A549 (cell line): ENCODE results near the gene RPL6. TPM values are rescaled to one million over a fixed set of nuclear protein-coding genes. Genes with fewer than 3 reads are reported as not detected.
"Not testable (repeated sequence)": the region's sequence is repeated elsewhere in the genome, so short reads cannot be mapped to it uniquely, and the experiment has no call there.

ENCODE experiments used
- ATAC-seq, 2 experiments: fragments of 200-7000 bp in 1 of 2; fragments of >200 bp in 1 of 2; cut with Nextera tagmentation in 1 of 2; cut with Tn5 transposase in 1 of 2; 3 replicates each; pipeline versions ENCODE4 v1.8.0 to v1.9.1; 2018 to 2020; ENCODE audit warnings: mild to moderate bottlenecking in 1 of 2, moderate library complexity in 1 of 2
- CTCF ChIA-PET: fragments of 300-600 bp; sonication (Branson Sonifier 250); formaldehyde crosslinking; extraction: SDS; loops from one replicate; lab custom pipeline; 2021; ENCODE audit warnings: antibody characterized with exemption, inconsistent platforms; lab: Yijun Ruan, JAX
- POLR2A ChIA-PET: fragments of 350-600 bp; formaldehyde crosslinking; extraction: SDS; loops from one replicate; lab custom pipeline; 2021; ENCODE audit warnings: antibody characterized with exemption, inconsistent platforms; lab: Yijun Ruan, JAX
- DNase-seq, 2 experiments: peaks; one replicate each; pipeline versions ENCODE4 v3.0.0 to v3.0.0-alpha.2; 2011 to 2016; ENCODE audit warnings: low read depth in 1 of 2, low spot score in 1 of 2
- FAIRE-seq: peaks from 2 replicates; lab custom pipeline; 2011; peaks lifted over from hg19 to GRCh38; lab: Jason Lieb, UNC
- H3K27ac ChIP-seq, 2 experiments: fragments of >200 bp; sonication (Bioruptor Twin); formaldehyde crosslinking; 3 replicates each; pipeline ENCODE4 v1.5.1; 2016 to 2017
- H3K4me1 ChIP-seq: fragments of >200 bp; sonication (Bioruptor Twin); formaldehyde crosslinking; 3 replicates; pipeline ENCODE4 v1.6.1; 2016
- H3K4me2 ChIP-seq: fragments of >200 bp; sonication (Bioruptor Twin); formaldehyde crosslinking; 3 replicates; pipeline ENCODE4 v1.6.1; 2016
- H3K4me3 ChIP-seq: fragments of >200 bp; sonication (Bioruptor Twin); formaldehyde crosslinking; 3 replicates; pipeline ENCODE4 v1.5.1; 2016
- H3K9me3 ChIP-seq: fragments of >200 bp; sonication (Bioruptor Twin); formaldehyde crosslinking; 3 replicates; pipeline ENCODE4 v1.6.1; 2016
- BHLHE40 ChIP-seq: IDR thresholded peaks from 2 replicates; pipeline ENCODE4 v1.6.1; 2012; ENCODE audit warnings: low read depth, low read length, inconsistent platforms
- CTCF ChIP-seq: fragments of >200 bp; sonication (Bioruptor Twin); formaldehyde crosslinking; IDR thresholded peaks from 3 replicates; pipeline ENCODE4 v1.5.1; 2016
- E2F6 ChIP-seq: IDR thresholded peaks from 2 replicates; pipeline ENCODE4 v1.6.1; 2012; ENCODE audit warnings: low read depth, borderline replicate concordance
- EHF ChIP-seq: fragments of 250-450 bp; sonication (Bioruptor Pico); IDR thresholded peaks from 2 replicates; pipeline ENCODE4 v1.5.0; 2020; ENCODE audit warnings: mild to moderate bottlenecking
- KDM5A ChIP-seq: fragments of 200-600 bp; sonication (generic); IDR thresholded peaks from 2 replicates; pipeline ENCODE4 v1.6.1; 2016; ENCODE audit warnings: antibody characterized with exemption, mild to moderate bottlenecking
- MAX ChIP-seq: IDR thresholded peaks from 2 replicates; pipeline ENCODE4 v1.6.1; 2012
- MAZ ChIP-seq: fragments of 150-350 bp; IDR thresholded peaks from 2 replicates; pipeline ENCODE4 v1.6.1; 2014; ENCODE audit warnings: antibody characterized with exemption, low read depth, low read length, borderline replicate concordance
- MYC ChIP-seq: IDR thresholded peaks from 2 replicates; pipeline ENCODE4 v1.6.1; 2012; ENCODE audit warnings: mild to moderate bottlenecking, inconsistent platforms, low read length, improper control_type of control experiment, borderline replicate concordance
- NFE2L2 ChIP-seq: fragments of 150-350 bp; conservative IDR thresholded peaks from 2 replicates; pipeline ENCODE4 v1.6.1; 2014; ENCODE audit warnings: low read length
- NPAS2 ChIP-seq: fragments of 250-450 bp; sonication (Bioruptor Pico); IDR thresholded peaks from 2 replicates; pipeline ENCODE4 v1.8.0; 2022; ENCODE audit warnings: mild to moderate bottlenecking, moderate library complexity, borderline replicate concordance
- NR3C1 ChIP-seq: fragments of >200 bp; sonication (Bioruptor Twin); formaldehyde crosslinking; IDR thresholded peaks from 3 replicates; pipeline ENCODE4 v1.6.1; 2017
- RAD21 ChIP-seq, 2 experiments: fragments of >200 bp in 1 of 2; sonication (Bioruptor Twin) in 1 of 2; formaldehyde crosslinking in 1 of 2; IDR thresholded peaks in 1 of 2; conservative IDR thresholded peaks in 1 of 2; 2 replicates in 1 of 2; 3 replicates in 1 of 2; pipeline ENCODE4 v1.6.1; 2012 to 2018; ENCODE audit warnings: inconsistent platforms in 1 of 2
- RNF2 ChIP-seq: fragments of 200-600 bp; sonication (generic); IDR thresholded peaks from 2 replicates; pipeline ENCODE4 v1.6.1; 2016; ENCODE audit warnings: low read depth, mild to moderate bottlenecking, antibody characterized with exemption, moderate library complexity, borderline replicate concordance
- SREBF2 ChIP-seq: fragments of 450-650 bp; IDR thresholded peaks from 2 replicates; pipeline ENCODE4 v1.6.1; 2014; ENCODE audit warnings: mild to moderate bottlenecking, moderate library complexity
- ZFP36 ChIP-seq: fragments of 450-650 bp; IDR thresholded peaks from 2 replicates; pipeline ENCODE4 v1.6.1; 2014; ENCODE audit warnings: borderline replicate concordance; ENCODE audit not compliant: partially characterized antibody
- whole genome bisulfite sequencing: methylation state at CpG from one replicate; pipeline ENCODE4 v1.1.6; 2017; ENCODE audit errors: missing lambda C conversion rate; 5-methylcytosine and 5-hydroxymethylcytosine counted together
- polyA plus RNA-seq, 4 experiments: library from polyadenylated mRNA; depleted of rRNA in 3 of 4; stranded (reverse); fragments of >200 nt; fragmentation: RNase III in 1 of 4; extraction: RNeasy Plus Mini Kit Qiagen cat#74134 plus additional on column Dnase treatment in 1 of 4; gene quantifications; 2 replicates in 3 of 4; 3 replicates in 1 of 4; pipeline ENCODE4 v1.2.3, GENCODE V29; 2011 to 2017
- TF ChIP-seq, protein P1 (sequence below): fragments of >200 bp; sonication (Bioruptor Twin); formaldehyde crosslinking; IDR thresholded peaks from 2 replicates; pipeline ENCODE4 v1.6.1; 2016

Gene RPL6
- polyA plus RNA-seq, 2 of the 4 experiments (the other 2 are of a cell fraction) = 1,661 to 2,889 TPM

DNA sequence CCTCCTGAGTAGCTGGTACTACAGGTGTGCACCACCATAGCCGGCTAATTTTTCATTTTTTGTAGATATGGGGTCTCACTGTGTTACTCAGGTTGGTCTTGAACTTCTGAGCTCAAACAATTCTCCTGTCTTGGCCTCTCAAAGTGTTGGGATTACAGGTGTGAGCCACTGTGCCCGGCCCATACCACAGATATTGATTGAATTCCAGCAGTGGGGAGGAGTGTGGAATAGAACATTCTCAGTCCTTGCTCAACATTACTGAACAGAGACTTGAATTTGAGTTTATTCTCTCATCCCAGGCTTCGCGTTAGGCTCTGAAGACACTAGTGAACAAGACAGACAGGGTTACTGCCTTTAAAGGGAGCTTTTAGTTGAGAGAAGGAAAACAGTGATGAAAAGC is 48.9 kb upstream of the RPL6 start:
- Histone ChIP-seq H3K27ac (no peak overlapping the region), H3K4me3 (no peak overlapping the region), H3K4me1 (no peaks in the 10 kb centered on the region), H3K4me2 (no peak overlapping the region), H3K9me3 (no peaks in the 10 kb centered on the region)
- no peak for ATAC-seq
- 94% methylated on average over 4 of the region's 4 CpGs for WGBS
- no peak for DNase-seq
- ChIA-PET POLR2A (no interaction called here), CTCF (interaction anchor here (0.7 kb wide), 1 partner anchor 443 kb away, joined by 3 read pairs; no protein-coding TSS in a partner anchor)
- TF ChIP-seq, protein P1, sequence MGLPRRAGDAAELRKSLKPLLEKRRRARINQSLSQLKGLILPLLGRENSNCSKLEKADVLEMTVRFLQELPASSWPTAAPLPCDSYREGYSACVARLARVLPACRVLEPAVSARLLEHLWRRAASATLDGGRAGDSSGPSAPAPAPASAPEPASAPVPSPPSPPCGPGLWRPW = no peak
- TF ChIP-seq SREBF2 (no peak), MYC (no peak)
- no peak for FAIRE-seq

DNA sequence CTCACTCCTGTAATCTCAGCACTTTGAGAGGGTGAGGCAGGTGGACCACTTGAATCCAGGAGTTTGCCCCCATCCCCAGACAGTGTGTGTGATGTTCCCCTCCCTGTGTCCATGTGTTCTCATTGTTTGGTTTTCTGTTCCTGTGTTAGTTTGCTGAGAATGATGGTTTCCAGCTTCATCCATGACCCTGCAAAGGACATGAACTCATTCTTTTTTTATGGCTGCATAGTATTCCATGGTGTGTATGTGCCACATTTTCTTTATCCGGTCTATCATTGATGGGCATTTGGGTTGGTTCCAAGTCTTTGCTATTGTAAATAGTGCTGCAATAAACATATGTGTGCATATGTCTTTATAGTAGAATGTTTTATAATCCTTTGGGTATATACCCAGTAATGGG is 47.7 kb upstream of the RPL6 start:
- CTCF ChIA-PET, POLR2A ChIA-PET, H3K27ac ChIP-seq, DNase-seq, H3K4me3 ChIP-seq, H3K4me1 ChIP-seq, H3K9me3 ChIP-seq, ATAC-seq, FAIRE-seq, H3K4me2 ChIP-seq: not testable (repeated sequence)
- 86% methylated on average over 1 of the region's 1 CpG for WGBS

DNA sequence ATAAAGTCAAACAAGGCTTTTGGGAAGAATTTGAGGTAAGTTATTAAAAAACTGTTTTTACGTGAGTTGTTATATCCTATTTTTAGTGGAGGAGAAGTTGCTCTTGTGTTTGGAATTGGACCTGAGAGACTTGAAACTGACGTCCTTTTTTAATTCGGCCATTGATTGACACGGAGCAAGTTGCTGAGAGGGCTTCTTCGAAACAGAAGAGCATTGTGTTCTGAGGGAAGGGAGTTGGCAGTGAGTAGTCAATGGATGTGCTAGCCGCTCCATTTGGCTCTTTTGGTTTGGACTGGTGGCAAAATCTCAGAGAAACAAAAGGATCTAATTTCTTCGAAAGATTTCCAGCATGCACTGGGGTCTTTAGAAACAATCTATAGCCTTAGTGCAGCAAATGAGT is 46.6 kb upstream of the RPL6 start:
- no peaks in the 10 kb centered on the region for H3K9me3 ChIP-seq
- no peaks in the 10 kb centered on the region for H3K4me1 ChIP-seq
- TF ChIP-seq MAZ = no peak
- no peak for TF ChIP-seq MAX
- TF ChIP-seq NR3C1 = no peak
- TF ChIP-seq E2F6 = no peak
- TF ChIP-seq KDM5A = no peak
- TF ChIP-seq BHLHE40 = no peak
- no peak for TF ChIP-seq ZFP36
- TF ChIP-seq RNF2 = no peak
- no peak for ATAC-seq
- POLR2A ChIA-PET = no interaction called here
- CTCF ChIA-PET = interaction anchor here (1.0 kb wide), 1 partner anchor 17 kb away, joined by 3 read pairs; no protein-coding TSS in a partner anchor
- WGBS = 94% methylated on average over 7 of the region's 7 CpGs
- FAIRE-seq = no peak
- H3K27ac ChIP-seq = no peak overlapping the region
- DNase-seq = no peak
- H3K4me3 ChIP-seq = no peak overlapping the region
- no peak overlapping the region for H3K4me2 ChIP-seq

DNA sequence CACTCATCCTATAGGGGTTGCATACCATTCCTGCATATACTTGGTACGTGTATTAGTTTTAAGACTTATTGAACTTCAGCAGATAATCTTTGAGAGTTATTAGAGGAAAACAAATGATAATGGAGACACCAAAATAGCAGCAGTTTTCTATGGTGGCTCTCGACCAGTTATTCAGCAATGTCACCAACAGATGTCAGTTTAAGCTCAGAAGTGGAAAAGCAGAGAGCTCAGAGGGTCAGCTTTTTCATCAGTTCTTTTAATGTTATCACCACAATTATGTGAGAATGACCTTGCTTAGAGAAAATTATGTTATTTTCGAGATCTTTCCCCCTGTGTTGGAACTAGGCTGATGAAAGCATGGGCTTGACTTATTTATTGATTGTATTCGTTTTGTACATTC is 41.3 kb upstream of the RPL6 start:
- CTCF ChIA-PET = interaction anchor here (0.6 to 1.6 kb wide), 7 partner anchors 11 to 588 kb away, joined by 3 to 6 read pairs (median 3); no protein-coding TSS in a partner anchor
- no peak overlapping the region for H3K4me2 ChIP-seq
- no peak overlapping the region for H3K4me3 ChIP-seq
- WGBS = 76% methylated on average over 4 of the region's 4 CpGs
- FAIRE-seq (no peak), ATAC-seq (no peak; a peak in 1 of 6 replicates), DNase-seq (no peak)
- H3K4me1 ChIP-seq = no peaks in the 10 kb centered on the region
- TF ChIP-seq RAD21 (conservative IDR thresholded peaks at IDR 0.05 in 1 of 2, IDR thresholded peaks at IDR 0.05 in 1 of 2) (peak in 1 of 2 experiments; percentile 24; a peak in 2 of 5 replicates), EHF (CRISPR knock-in tag) (no peak), NFE2L2 (no peak), RNF2 (no peak), CTCF (0 out of 3 replicates have a peak, but pooled peaks have one; percentile 10), NPAS2 (CRISPR knock-in tag) (no peak)
- H3K27ac ChIP-seq = no peak overlapping the region
- POLR2A ChIA-PET = interaction anchor here (1.2 kb wide), 1 partner anchor 10 kb away, joined by 9 read pairs; no protein-coding TSS in a partner anchor
- H3K9me3 ChIP-seq = no peaks in the 10 kb centered on the region

DNA sequence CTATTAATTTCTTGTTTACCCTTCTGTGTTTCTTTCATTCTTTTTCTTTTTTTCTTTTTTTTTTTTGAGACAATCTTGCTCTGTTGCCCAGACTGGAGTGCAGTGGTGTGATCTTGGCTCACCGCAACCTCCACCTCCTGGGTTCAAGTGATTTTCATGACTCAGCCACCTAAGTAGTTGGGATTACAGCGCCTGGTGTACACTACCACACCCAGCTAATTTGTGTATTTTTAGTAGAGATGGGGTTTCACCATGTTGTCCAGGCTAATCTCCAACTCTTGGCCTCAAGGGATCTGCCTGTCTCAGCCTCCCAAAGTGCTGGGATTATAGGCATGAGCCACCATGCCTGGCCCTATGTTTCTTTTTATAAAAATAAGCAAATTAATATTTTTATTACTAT is 38.8 kb upstream of the RPL6 start:
- ATAC-seq, FAIRE-seq, H3K4me3 ChIP-seq, POLR2A ChIA-PET, H3K9me3 ChIP-seq, H3K4me1 ChIP-seq, CTCF ChIA-PET, H3K27ac ChIP-seq, H3K4me2 ChIP-seq, DNase-seq: not testable (repeated sequence)
- 91% methylated on average over 2 of the region's 2 CpGs for WGBS
